Mesenchymal stem cell (in vitro differentiated cells and primary cell): ENCODE measurements around the gene DPYSL4.

Experiments
- DNase-seq: peaks from one replicate; pipeline ENCODE4 v3.0.0-alpha.2; 2013
- H2AFZ ChIP-seq: one replicate; pipeline ENCODE4 v1.6.1; 2013; ENCODE audit warnings: low read depth, mild to moderate bottlenecking, control low read depth, inconsistent platforms, low read length, moderate library complexity
- H2AK5ac ChIP-seq: 2 replicates; pipeline ENCODE4 v1.6.1; 2013; ENCODE audit warnings: low read length, moderate library complexity, mild to moderate bottlenecking, inconsistent platforms; ENCODE audit not compliant: severe bottlenecking
- H2BK120ac ChIP-seq: one replicate; pipeline ENCODE4 v1.6.1; 2013; ENCODE audit warnings: low read depth, mild to moderate bottlenecking, inconsistent platforms, low read length, moderate library complexity
- H2BK12ac ChIP-seq, 2 experiments: one replicate each; pipeline ENCODE4 v1.6.1; 2013; ENCODE audit warnings: inconsistent platforms in 2 of 2, low read length in 2 of 2, mild to moderate bottlenecking in 2 of 2, moderate library complexity in 2 of 2, control low read depth in 1 of 2
- H2BK15ac ChIP-seq: one replicate; pipeline ENCODE4 v1.6.1; 2013; ENCODE audit warnings: mild to moderate bottlenecking, low read depth, inconsistent platforms; ENCODE audit not compliant: poor library complexity, severe bottlenecking
- H2BK5ac ChIP-seq: 2 replicates; pipeline ENCODE4 v1.6.1; 2013; ENCODE audit warnings: low read depth, mild to moderate bottlenecking, low read length, control low read depth, inconsistent platforms; ENCODE audit not compliant: poor library complexity, severe bottlenecking
- H3K14ac ChIP-seq, 2 experiments: one replicate each; pipeline ENCODE4 v1.6.1; 2013; ENCODE audit warnings: inconsistent platforms in 2 of 2, low read length in 2 of 2, control low read depth in 1 of 2, mild to moderate bottlenecking in 1 of 2, moderate library complexity in 1 of 2
- H3K18ac ChIP-seq, 2 experiments: one replicate each; pipeline ENCODE4 v1.6.1; 2013; ENCODE audit warnings: inconsistent platforms in 2 of 2, low read length in 2 of 2, control low read depth in 1 of 2, low read depth in 1 of 2, mild to moderate bottlenecking in 1 of 2
- H3K23ac ChIP-seq, 2 experiments: one replicate each; pipeline ENCODE4 v1.6.1; 2013; ENCODE audit warnings: inconsistent platforms in 2 of 2, low read length in 2 of 2, mild to moderate bottlenecking in 2 of 2, moderate library complexity in 2 of 2, control low read depth in 1 of 2
- H3K27ac ChIP-seq: 2 replicates; pipeline ENCODE4 v1.5.1; 2013; ENCODE audit warnings: mild to moderate bottlenecking, moderate library complexity, low read length, control low read depth, inconsistent platforms; ENCODE audit not compliant: poor library complexity, severe bottlenecking
- H3K27me3 ChIP-seq, 2 experiments: 2 replicates each; pipeline versions ENCODE4 v1.6.1 to v1.7.0; 2013; ENCODE audit warnings: low read length in 2 of 2, mild to moderate bottlenecking in 2 of 2, moderate library complexity in 2 of 2, control low read depth in 1 of 2, inconsistent platforms in 1 of 2; ENCODE audit not compliant: control insufficient read depth in 1 of 2, insufficient read depth in 1 of 2
- H3K36me3 ChIP-seq, 2 experiments: 2 replicates each; pipeline versions ENCODE4 v1.6.1 to v1.7.0; 2013; ENCODE audit warnings: low read length in 2 of 2, control low read depth in 1 of 2, inconsistent platforms in 1 of 2, low read depth in 1 of 2, mild to moderate bottlenecking in 1 of 2; ENCODE audit not compliant: insufficient read depth in 2 of 2, control insufficient read depth in 1 of 2
- H3K4ac ChIP-seq, 2 experiments: one replicate each; pipeline ENCODE4 v1.6.1; 2013; ENCODE audit warnings: inconsistent platforms in 2 of 2, low read length in 2 of 2, mild to moderate bottlenecking in 2 of 2, moderate library complexity in 2 of 2, control low read depth in 1 of 2, low read depth in 1 of 2
- H3K4me1 ChIP-seq: 2 replicates; pipeline ENCODE4 v1.6.1; 2013; ENCODE audit warnings: low read depth, low read length, control low read depth; ENCODE audit not compliant: control insufficient read depth, insufficient read depth
- H3K4me2 ChIP-seq: 2 replicates; pipeline ENCODE4 v1.6.1; 2013; ENCODE audit warnings: low read length, mild to moderate bottlenecking, inconsistent platforms; ENCODE audit not compliant: poor library complexity, severe bottlenecking
- H3K4me3 ChIP-seq, 2 experiments: 2 replicates each; pipeline versions ENCODE4 v1.5.1 to v1.7.0; 2013; ENCODE audit warnings: low read length in 2 of 2, mild to moderate bottlenecking in 2 of 2, control low read depth in 1 of 2, low read depth in 1 of 2; ENCODE audit not compliant: insufficient read depth in 1 of 2
- H3K79me1 ChIP-seq: replicated peaks from 2 replicates; pipeline ENCODE4 v1.6.1; 2013; ENCODE audit warnings: mild to moderate bottlenecking, control low read depth, low read length, inconsistent platforms; ENCODE audit not compliant: poor library complexity, severe bottlenecking
- H3K9ac ChIP-seq: 2 replicates; pipeline ENCODE4 v1.7.0; 2013; ENCODE audit warnings: mild to moderate bottlenecking, low read length, moderate library complexity
- H3K9me3 ChIP-seq: 2 replicates; pipeline ENCODE4 v1.7.0; 2013; ENCODE audit warnings: mild to moderate bottlenecking, low read length; ENCODE audit not compliant: control insufficient read depth
- H4K8ac ChIP-seq: one replicate; pipeline ENCODE4 v1.6.1; 2013; ENCODE audit warnings: inconsistent platforms, mild to moderate bottlenecking, low read length, moderate library complexity
- H4K91ac ChIP-seq: one replicate; pipeline ENCODE4 v1.6.1; 2013; ENCODE audit warnings: mild to moderate bottlenecking, low read length, inconsistent platforms
- WGBS: methylation state at CpG from one replicate; pipeline ENCODE4 v1.1.7; 2013; ENCODE audit warnings: mixed read lengths; 5-methylcytosine and 5-hydroxymethylcytosine counted together

DPYSL4 gene

DNA sequence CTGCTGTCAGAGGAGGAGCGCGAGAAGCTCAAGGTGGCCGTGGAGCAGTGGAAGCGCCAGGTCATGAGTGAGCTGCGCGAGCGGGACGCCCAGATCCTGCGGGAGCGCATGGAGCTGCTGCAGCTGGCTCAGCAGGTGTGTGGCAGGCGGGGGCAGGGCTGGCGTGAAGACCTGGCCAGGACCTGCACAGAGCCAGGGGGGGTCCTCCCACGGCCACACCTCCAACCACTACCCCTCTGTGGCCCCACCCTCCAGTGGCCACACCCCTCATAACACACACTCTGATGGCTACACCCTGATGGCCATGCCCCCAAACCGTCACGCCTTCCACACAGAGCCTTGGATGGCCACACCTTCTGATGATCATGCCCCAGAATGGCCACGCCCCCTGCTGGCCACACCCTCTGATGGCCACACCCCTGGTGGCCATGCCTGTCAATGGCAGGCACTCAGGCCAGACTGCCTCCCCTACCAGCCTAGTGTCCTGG lies 23.4 kb upstream of the DPYSL4 start:
- Histone ChIP-seq H3K9me3 (no peaks in the 10 kb centered on the region), H2BK15ac (no peak overlapping the region), H3K4me2 (no peak overlapping the region), H3K23ac (no peak overlapping the region), H3K14ac (no peak overlapping the region), H2AK5ac (no peak overlapping the region), H3K79me1 (no peaks in the 10 kb centered on the region), H3K27ac (no peak overlapping the region), H2BK5ac (no peak overlapping the region), H2BK120ac (no peak overlapping the region), H4K8ac (no peak overlapping the region), H3K36me3 (no peaks in the 10 kb centered on the region), H3K9ac (no peak overlapping the region), H3K4me1 (peaks cover 4% of the 10 kb centered on the region), H2AFZ (no peak overlapping the region), H3K4me3 (no peak overlapping the region), H3K18ac (no peak overlapping the region), H2BK12ac (no peak overlapping the region), H3K27me3 (peaks cover 15 to 38% of the 10 kb centered on the region in 2 experiments), H4K91ac (peak overlapping the region; percentile 11), H3K4ac (no peak overlapping the region)
- WGBS, result 46% methylated on average over 16 of the region's 16 CpGs
- no peak for DNase-seq

DNA sequence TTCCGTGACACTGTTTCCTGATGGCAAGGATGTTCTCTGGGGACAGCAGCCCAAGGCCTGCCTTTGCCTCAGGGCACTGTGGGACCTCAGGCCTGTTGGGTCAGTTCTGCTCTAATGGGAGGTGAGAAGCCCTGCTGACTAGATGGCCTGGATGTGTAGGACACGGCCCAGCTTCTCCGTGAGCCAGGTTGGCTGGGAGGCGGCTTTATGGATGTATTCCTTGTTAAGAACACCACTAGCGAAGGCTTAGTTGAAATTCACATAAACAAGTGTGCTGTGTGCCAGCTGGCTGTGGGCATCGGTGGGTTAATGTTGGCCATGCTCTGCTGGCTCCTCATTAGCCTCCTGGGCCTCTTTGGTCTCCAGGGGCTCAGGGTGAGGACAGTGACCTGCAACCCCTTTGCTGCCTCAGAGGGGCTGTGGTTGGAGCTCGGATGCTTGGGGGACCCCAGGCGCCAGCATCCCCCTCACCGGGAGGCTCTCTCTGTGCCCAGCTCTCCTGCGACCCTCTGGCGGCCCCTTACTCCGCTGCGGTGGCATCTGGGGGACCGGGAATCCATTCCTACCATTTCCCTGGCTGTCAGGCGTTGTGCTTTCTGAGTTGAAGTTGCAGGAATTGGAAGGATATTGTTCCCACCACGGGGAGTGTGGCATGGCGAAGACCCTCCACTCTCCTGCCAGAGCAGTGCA lies 22.8 kb upstream of the DPYSL4 start:
- no peaks in the 10 kb centered on the region for H3K9me3 ChIP-seq
- WGBS, result 80% methylated on average over 17 of the region's 17 CpGs
- no peak for DNase-seq
- H3K4ac ChIP-seq, result no peak overlapping the region
- no peak overlapping the region for H2BK12ac ChIP-seq
- no peak overlapping the region for H3K4me2 ChIP-seq
- H4K8ac ChIP-seq, result no peak overlapping the region
- no peaks in the 10 kb centered on the region for H3K79me1 ChIP-seq
- H3K27ac ChIP-seq, result no peak overlapping the region
- H2BK15ac ChIP-seq, result no peak overlapping the region
- no peak overlapping the region for H2AFZ ChIP-seq
- H3K18ac ChIP-seq, result no peak overlapping the region
- H3K4me3 ChIP-seq, result no peak overlapping the region
- no peaks in the 10 kb centered on the region for H3K36me3 ChIP-seq
- peaks cover 15 to 38% of the 10 kb centered on the region in 2 experiments for H3K27me3 ChIP-seq
- no peak overlapping the region for H3K9ac ChIP-seq
- H2BK120ac ChIP-seq, result no peak overlapping the region
- no peak overlapping the region for H2BK5ac ChIP-seq
- no peak overlapping the region for H2AK5ac ChIP-seq
- H3K4me1 ChIP-seq, result peaks cover 2% of the 10 kb centered on the region
- no peak overlapping the region for H3K14ac ChIP-seq
- no peak overlapping the region for H3K23ac ChIP-seq
- peak overlapping the region; percentile 11 for H4K91ac ChIP-seq

DNA sequence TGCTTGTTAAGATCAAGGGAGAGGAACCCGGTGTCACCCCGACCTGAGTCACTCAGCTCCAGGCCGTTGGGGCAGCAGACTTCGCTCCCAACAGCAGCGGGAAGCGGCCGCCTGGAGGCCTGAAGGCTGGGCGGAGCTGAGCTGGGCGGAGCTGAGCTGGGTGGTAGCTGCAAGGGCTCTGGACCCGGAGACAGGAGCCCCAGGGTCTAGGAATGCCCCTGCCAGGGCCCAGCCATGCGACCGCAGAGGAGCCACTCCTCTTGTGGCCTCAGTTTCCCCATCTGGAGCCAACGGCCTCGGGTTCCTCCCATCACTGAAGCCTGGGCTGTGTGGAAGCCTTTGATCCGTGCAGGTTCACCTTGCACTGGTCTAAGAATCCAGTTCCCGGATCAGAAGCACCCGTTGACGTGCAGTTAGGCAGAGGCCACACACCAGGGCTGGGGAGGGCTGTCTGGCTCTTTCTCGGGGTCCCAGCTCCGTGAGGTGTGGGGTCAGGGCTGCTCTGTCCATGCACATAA lies 21.9 kb upstream of the DPYSL4 start:
- no peaks in the 10 kb centered on the region for H3K36me3 ChIP-seq
- H3K27me3 ChIP-seq, result peaks cover 15 to 38% of the 10 kb centered on the region in 2 experiments
- peaks cover 2% of the 10 kb centered on the region for H3K4me1 ChIP-seq
- H2BK5ac ChIP-seq, result no peak overlapping the region
- no peak overlapping the region for H3K4ac ChIP-seq
- WGBS, result 68% methylated on average over 20 of the region's 20 CpGs
- H3K27ac ChIP-seq, result no peak overlapping the region
- DNase-seq, result no peak
- no peak overlapping the region for H3K14ac ChIP-seq
- H4K8ac ChIP-seq, result no peak overlapping the region
- H2BK15ac ChIP-seq, result no peak overlapping the region
- H3K18ac ChIP-seq, result no peak overlapping the region
- H3K4me2 ChIP-seq, result no peak overlapping the region
- H2BK12ac ChIP-seq, result no peak overlapping the region
- H4K91ac ChIP-seq, result no peak overlapping the region
- H2BK120ac ChIP-seq, result no peak overlapping the region
- no peak overlapping the region for H2AK5ac ChIP-seq
- no peaks in the 10 kb centered on the region for H3K9me3 ChIP-seq
- no peak overlapping the region for H2AFZ ChIP-seq
- no peak overlapping the region for H3K23ac ChIP-seq
- H3K79me1 ChIP-seq, result no peaks in the 10 kb centered on the region
- H3K4me3 ChIP-seq, result no peak overlapping the region
- no peak overlapping the region for H3K9ac ChIP-seq

DNA sequence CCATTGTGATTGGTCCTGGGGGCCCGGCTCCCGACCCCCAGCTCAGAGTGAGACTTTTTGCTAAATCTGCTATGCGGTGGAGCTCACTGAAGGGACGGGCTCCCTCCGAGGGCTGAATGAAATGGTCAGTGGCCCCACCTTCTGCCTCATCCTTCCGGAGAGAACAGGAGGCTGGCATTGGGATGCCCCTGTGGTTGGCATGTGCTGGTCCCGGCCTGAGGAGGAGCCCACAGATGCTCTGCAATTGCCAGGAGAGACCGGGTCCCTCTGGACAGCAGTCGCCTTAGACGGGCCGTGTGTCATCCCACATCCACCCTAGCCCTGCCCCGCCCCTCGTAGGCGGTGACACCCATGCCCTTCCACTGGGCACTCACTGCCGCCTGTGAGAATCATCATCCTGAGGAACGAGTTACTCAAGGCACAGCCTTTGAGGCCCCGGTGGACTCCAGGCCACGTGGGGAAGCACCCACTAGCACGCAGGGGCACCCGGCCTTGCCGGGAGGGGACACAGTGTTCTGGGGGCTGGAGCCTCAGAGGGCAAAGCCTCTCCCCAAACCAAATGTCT lies 21.2 kb upstream of the DPYSL4 start:
- Histone ChIP-seq H3K27me3 (peaks cover 15 to 38% of the 10 kb centered on the region in 2 experiments), H4K8ac (no peak overlapping the region), H3K23ac (no peak overlapping the region), H3K27ac (no peak overlapping the region), H3K4me1 (peaks cover 2% of the 10 kb centered on the region), H4K91ac (no peak overlapping the region), H2BK120ac (no peak overlapping the region), H3K9ac (no peak overlapping the region), H3K4me2 (no peak overlapping the region), H2AK5ac (no peak overlapping the region), H2BK5ac (no peak overlapping the region), H2AFZ (no peak overlapping the region), H2BK12ac (no peak overlapping the region), H3K14ac (no peak overlapping the region), H2BK15ac (no peak overlapping the region), H3K18ac (no peak overlapping the region), H3K79me1 (no peaks in the 10 kb centered on the region), H3K36me3 (no peaks in the 10 kb centered on the region), H3K9me3 (no peaks in the 10 kb centered on the region), H3K4ac (no peak overlapping the region), H3K4me3 (no peak overlapping the region)
- DNase-seq, result no peak
- 84% methylated on average over 21 of the region's 21 CpGs for WGBS
